ENCODE data around the gene EIF2S2. TPM values are rescaled to one million over a fixed set of nuclear protein-coding genes. Genes with fewer than 3 reads are reported as not detected.

The EIF2S2 gene
- total RNA-seq, 4 donors from 2014 or later, result 39.0 to 79.3 (median 64.4) TPM

DNA sequence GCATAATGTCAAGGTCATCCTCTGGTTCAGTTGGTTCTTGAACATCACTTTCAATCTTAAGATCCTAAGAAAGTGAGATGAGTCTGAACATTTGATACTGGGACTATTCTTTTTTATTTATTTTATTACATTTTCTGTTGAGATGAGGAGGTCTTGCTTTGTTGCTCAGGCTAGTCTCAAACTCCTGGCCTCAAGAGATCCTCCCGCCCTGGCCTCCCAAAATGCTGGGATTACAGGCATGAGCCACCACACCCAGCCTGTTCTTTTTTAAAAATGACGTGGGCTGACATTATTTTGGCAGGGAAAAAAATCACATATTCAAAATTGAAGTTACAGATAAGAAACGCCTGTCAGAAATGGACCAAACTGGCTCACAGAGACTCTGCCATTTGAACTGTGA lies 13.5 kb downstream of the EIF2S2 start:
- Histone ChIP-seq H3K4me3 (no peak overlapping the region), H3K36me3 (peaks cover 12 to 100% (median 61%) of the 10 kb centered on the region in 3 donors), H3K4me1 (peaks cover 0 to 7% (median 0%) of the 10 kb centered on the region in 3 donors), H3K27ac (no peak overlapping the region), H3K9me3 (no peaks in the 10 kb centered on the region), H3K27me3 (no peaks in the 10 kb centered on the region)
- TF ChIP-seq, protein P1, sequence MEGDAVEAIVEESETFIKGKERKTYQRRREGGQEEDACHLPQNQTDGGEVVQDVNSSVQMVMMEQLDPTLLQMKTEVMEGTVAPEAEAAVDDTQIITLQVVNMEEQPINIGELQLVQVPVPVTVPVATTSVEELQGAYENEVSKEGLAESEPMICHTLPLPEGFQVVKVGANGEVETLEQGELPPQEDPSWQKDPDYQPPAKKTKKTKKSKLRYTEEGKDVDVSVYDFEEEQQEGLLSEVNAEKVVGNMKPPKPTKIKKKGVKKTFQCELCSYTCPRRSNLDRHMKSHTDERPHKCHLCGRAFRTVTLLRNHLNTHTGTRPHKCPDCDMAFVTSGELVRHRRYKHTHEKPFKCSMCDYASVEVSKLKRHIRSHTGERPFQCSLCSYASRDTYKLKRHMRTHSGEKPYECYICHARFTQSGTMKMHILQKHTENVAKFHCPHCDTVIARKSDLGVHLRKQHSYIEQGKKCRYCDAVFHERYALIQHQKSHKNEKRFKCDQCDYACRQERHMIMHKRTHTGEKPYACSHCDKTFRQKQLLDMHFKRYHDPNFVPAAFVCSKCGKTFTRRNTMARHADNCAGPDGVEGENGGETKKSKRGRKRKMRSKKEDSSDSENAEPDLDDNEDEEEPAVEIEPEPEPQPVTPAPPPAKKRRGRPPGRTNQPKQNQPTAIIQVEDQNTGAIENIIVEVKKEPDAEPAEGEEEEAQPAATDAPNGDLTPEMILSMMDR (IDR thresholded peaks at IDR 0.05), result no peak
- no peak for TF ChIP-seq POLR2A (IDR thresholded peaks at IDR 0.05)
- 67 to 78% methylated on average over 3 of the region's 3 CpGs for WGBS, 2 donors
- intact Hi-C loops (cut with DNase I), result no loop called here
- DNase-seq, result no peak

DNA sequence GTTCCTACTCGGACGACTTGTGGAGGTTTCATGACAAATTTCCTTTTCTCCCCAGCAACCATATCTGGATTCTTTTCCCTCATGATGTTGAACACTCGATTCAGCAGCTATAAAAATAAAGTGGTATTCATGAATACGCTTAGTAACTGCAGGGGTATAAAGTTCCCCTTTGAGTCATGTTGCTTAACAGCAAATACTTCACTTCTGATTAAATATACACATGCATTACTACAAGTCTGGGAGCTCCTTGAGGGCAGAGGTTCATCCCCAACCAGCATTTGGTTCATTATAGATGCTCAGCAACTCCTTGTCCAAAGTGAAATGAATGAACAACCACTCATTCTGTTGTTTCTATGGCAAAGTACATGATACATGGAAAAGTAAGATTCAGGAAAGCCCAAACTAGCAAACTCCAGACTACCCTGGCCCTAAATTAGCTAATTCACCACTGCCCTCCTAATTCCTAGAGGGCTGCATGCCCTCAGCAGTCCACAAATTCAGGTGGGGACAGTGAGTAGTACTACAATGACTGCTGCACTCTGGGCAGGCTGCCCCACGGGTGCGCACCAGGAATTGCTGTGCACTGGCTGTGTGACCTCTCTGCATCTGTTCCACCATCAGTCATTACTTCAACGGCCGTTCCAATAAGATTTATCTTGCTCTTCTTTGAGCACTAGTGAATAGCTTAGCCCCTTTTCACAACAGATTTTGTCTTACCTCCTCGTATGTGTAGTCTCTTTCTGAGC lies 15.2 kb downstream of the EIF2S2 start:
- Histone ChIP-seq H3K9me3 (no peaks in the 10 kb centered on the region), H3K27me3 (no peaks in the 10 kb centered on the region), H3K4me3 (no peak overlapping the region), H3K27ac (no peak overlapping the region), H3K4me1 (peaks cover 0 to 7% (median 0%) of the 10 kb centered on the region in 3 donors), H3K36me3 (peaks cover 18 to 100% (median 63%) of the 10 kb centered on the region in 3 donors)
- TF ChIP-seq, protein P1 (IDR thresholded peaks at IDR 0.05), result no peak
- no peak for TF ChIP-seq POLR2A (IDR thresholded peaks at IDR 0.05)
- no peak for DNase-seq
- 86 to 87% methylated on average over 9 of the region's 9 CpGs for WGBS, 2 donors
- intact Hi-C loops (cut with DNase I), result no loop called here

DNA sequence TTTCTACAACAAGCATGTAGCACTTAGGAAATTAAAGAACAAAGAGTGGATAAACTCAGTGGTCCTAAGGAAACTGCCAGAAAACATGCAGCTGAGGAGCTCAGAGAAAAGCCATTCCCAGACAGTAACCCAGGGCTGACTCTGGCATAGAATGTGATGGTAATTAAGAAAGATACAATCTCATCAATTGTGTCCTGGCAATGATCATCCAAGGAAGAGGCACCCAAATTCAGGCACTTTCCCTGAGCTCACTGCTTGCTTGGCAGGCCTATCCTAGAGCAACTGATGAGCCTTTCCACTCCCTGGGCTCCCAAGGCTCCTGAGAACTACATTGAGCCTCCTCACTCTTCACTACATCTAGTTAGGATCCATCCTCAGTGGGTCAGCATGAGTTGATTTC lies 16.2 kb downstream of the EIF2S2 start:
- Histone ChIP-seq H3K27me3 (no peaks in the 10 kb centered on the region), H3K36me3 (peaks cover 18 to 100% (median 67%) of the 10 kb centered on the region in 3 donors), H3K9me3 (no peaks in the 10 kb centered on the region), H3K27ac (no peak overlapping the region), H3K4me3 (no peak overlapping the region), H3K4me1 (peaks cover 0 to 6% (median 0%) of the 10 kb centered on the region in 3 donors)
- no peak for DNase-seq
- TF ChIP-seq, protein P1 (IDR thresholded peaks at IDR 0.05), result no peak
- no peak for TF ChIP-seq POLR2A (IDR thresholded peaks at IDR 0.05)
- intact Hi-C loops (cut with DNase I), result no loop called here

DNA sequence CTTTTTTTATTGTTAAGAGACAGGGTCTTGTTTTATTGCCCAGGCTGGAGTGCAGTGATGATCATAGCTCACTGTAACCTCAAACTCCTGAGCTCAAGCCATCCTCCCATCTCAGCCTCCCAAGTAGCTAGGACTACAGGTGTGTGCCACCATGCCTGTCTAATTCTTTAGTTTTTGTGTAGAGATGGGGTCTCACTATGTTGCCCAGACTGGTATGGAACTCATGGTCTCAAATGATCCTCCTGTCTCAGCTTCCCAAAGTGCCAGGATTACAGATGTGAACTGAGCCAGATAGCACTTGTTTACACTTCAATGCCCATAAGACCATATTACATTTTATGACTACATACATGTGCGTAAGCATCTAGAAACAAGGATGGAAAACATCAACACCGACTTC lies 18.1 kb downstream of the EIF2S2 start:
- intact Hi-C loops (cut with DNase I), result no loop called here
- no peak for DNase-seq
- 86 to 92% methylated on average over 2 of the region's 2 CpGs for WGBS, 2 donors

DNA sequence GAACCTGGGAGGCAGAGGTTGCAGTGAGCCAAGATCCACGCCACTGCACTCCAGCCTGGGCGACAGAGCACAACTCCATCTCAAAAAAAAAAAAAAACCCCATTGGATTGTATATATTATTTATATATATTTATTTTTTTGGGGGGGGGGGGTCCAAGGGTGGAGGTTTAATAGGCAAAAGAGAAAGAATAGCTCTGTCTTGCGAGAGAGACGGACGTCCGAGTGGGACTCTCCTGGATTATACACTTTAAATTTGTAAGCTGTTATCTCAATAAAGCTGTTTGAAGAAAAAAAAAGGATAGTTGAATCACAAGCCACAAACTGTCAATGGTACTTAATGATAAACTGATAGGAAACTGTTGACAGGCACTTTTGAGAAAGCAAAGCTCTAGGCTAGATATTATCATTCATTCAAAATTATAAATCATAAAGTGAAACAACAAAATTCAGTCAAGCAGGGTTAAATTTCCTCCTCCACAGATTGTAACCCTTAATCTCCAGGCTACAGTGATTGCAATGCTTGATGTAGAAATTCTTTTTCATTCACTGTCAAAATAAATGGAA lies 20.3 kb downstream of the EIF2S2 start:
- Histone ChIP-seq H3K36me3 (peaks cover 6 to 100% (median 66%) of the 10 kb centered on the region in 3 donors), H3K27ac (no peak overlapping the region), H3K4me1 (peaks cover 0 to 26% (median 6%) of the 10 kb centered on the region in 3 donors), H3K4me3 (no peak overlapping the region), H3K27me3 (no peaks in the 10 kb centered on the region), H3K9me3 (no peaks in the 10 kb centered on the region)
- WGBS, 2 donors, result 88 to 90% methylated on average over 5 to 6 of the region's 6 CpGs
- no peak for TF ChIP-seq POLR2A (IDR thresholded peaks at IDR 0.05)
- TF ChIP-seq, protein P1 (IDR thresholded peaks at IDR 0.05), result no peak
- intact Hi-C loops (cut with DNase I), result no loop called here
- no peak for DNase-seq

More for the DNA sequence above, 18.1 kb downstream of the EIF2S2 start:
- TF ChIP-seq, protein P1 (IDR thresholded peaks at IDR 0.05), result no peak
- no peak for TF ChIP-seq POLR2A (IDR thresholded peaks at IDR 0.05)
- Histone ChIP-seq H3K27me3 (no peaks in the 10 kb centered on the region), H3K4me3 (no peak overlapping the region), H3K36me3 (peaks cover 18 to 100% (median 72%) of the 10 kb centered on the region in 3 donors), H3K9me3 (no peaks in the 10 kb centered on the region), H3K4me1 (peaks cover 0 to 23% (median 6%) of the 10 kb centered on the region in 3 donors), H3K27ac (no peak overlapping the region)
